Sigmoid colon (tissue), 7 donors: ENCODE measurements around the gene ZCCHC7. TPM values are rescaled to one million over a fixed set of nuclear protein-coding genes. Genes with fewer than 3 reads are reported as not detected.

Experiments
- DNase-seq: peaks from one replicate; pipeline ENCODE4 v3.0.0-alpha.2; 2019
- H3K27ac ChIP-seq, 4 donors: fragments of 200-600 bp; sonication (generic); one replicate each; pipeline ENCODE4 v1.5.1; 2016 to 2019; ENCODE audit warnings: mild to moderate bottlenecking in 1 of 4
- H3K27me3 ChIP-seq, 3 donors: fragments of 200-600 bp; sonication (generic); one replicate each; pipeline ENCODE4 v1.5.1; 2019; ENCODE audit warnings: mild to moderate bottlenecking in 1 of 3
- H3K36me3 ChIP-seq, 4 donors: fragments of 200-600 bp; sonication (generic); one replicate each; pipeline ENCODE4 v1.5.1; 2016 to 2019
- H3K4me1 ChIP-seq, 4 donors: fragments of 200-600 bp; sonication (generic); one replicate each; pipeline ENCODE4 v1.5.1; 2017 to 2019
- H3K4me3 ChIP-seq, 4 donors: fragments of 200-600 bp; sonication (generic); one replicate each; pipeline ENCODE4 v1.5.1; 2017 to 2019; ENCODE audit warnings: mild to moderate bottlenecking in 2 of 4, moderate library complexity in 1 of 4
- H3K9me3 ChIP-seq, 4 donors: fragments of 200-600 bp in 3 of 4; sonication (generic) in 3 of 4; one replicate each; pipeline versions ENCODE4 v1.5.1 to v1.6.1; 2013 to 2019
- EP300 ChIP-seq, 4 donors: sonication (generic); formaldehyde crosslinking; IDR thresholded peaks; one replicate each; pipeline ENCODE4 v1.6.1; 2017; ENCODE audit warnings: antibody characterized with exemption in 4 of 4
- POLR2A ChIP-seq, 2 donors: fragments of 450-650 bp; IDR thresholded peaks; one replicate each; pipeline ENCODE4 v1.6.1; 2016; ENCODE audit warnings: antibody characterized with exemption in 2 of 2, mild to moderate bottlenecking in 2 of 2, moderate library complexity in 2 of 2
- POLR2AphosphoS5 ChIP-seq, 4 donors: sonication (generic); formaldehyde crosslinking; IDR thresholded peaks; one replicate each; pipeline ENCODE4 v1.6.1; 2017; ENCODE audit warnings: antibody characterized with exemption in 4 of 4
- WGBS, 2 donors: extraction: QIAGEN DNeasy Blood & Tissue Kit; methylation state at CpG; one replicate each; pipeline ENCODE4 v1.1.7; 2013; 5-methylcytosine and 5-hydroxymethylcytosine counted together
- intact Hi-C: fragments of 100-400 bp; cut with DNase I; formaldehyde crosslinking; loops from one replicate; pipeline ENCODE4 v1.15.1; 2023
- polyA plus RNA-seq, 3 donors: library from polyadenylated mRNA; stranded (reverse); fragments of 200-250 nt; gene quantifications; one replicate each; pipeline ENCODE4 v1.2.3, GENCODE V29; 2013
- total RNA-seq, 4 donors: library from RNA; depleted of rRNA; stranded (reverse); fragments of >200 nt; gene quantifications; one replicate each; pipeline ENCODE4 v1.1.0, GENCODE V29; 2016
- TF ChIP-seq, protein P1 (sequence below), 4 experiments: fragments of 450-650 bp in 3 of 4; fragments of 200-600 bp in 1 of 4; IDR thresholded peaks; one replicate each; pipeline ENCODE4 v1.5.1; 2016 to 2019; ENCODE audit warnings: antibody characterized with exemption in 4 of 4, mild to moderate bottlenecking in 3 of 4, moderate library complexity in 2 of 4
- donor health status: healthy with polysubstance abuse.
- donor health status: Bipolar disorder and iron deficiency.
- donor health status: healthy.

Gene ZCCHC7
- total and polyA plus RNA-seq, 7 donors = 5.8 to 24.6 (median 19.1) TPM

DNA sequence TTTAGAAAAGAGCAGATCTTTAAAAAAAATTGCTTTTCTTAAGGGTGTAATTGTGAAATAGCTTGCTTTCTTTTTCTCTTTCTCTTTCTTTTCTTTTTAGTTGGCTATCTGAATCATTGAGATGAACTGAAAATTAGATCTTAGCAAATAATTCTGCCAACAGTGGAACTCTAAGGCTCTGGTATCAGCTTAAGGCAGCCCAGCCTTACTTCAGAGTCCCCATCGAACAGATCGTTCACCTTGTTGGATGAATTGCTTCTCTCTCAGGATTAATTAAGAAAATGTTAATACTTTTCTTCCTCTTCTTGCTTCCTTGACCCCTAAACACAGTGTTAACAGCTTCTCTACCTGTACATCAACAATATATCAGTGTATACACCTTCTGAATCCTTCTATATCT is 92.1 kb downstream of the ZCCHC7 start:
- TF ChIP-seq EP300 (IDR thresholded peaks at IDR 0.05) = no peak
- no peak for TF ChIP-seq POLR2A (IDR thresholded peaks at IDR 0.05)
- TF ChIP-seq POLR2AphosphoS5 (IDR thresholded peaks at IDR 0.05) = no peak
- TF ChIP-seq, protein P1, sequence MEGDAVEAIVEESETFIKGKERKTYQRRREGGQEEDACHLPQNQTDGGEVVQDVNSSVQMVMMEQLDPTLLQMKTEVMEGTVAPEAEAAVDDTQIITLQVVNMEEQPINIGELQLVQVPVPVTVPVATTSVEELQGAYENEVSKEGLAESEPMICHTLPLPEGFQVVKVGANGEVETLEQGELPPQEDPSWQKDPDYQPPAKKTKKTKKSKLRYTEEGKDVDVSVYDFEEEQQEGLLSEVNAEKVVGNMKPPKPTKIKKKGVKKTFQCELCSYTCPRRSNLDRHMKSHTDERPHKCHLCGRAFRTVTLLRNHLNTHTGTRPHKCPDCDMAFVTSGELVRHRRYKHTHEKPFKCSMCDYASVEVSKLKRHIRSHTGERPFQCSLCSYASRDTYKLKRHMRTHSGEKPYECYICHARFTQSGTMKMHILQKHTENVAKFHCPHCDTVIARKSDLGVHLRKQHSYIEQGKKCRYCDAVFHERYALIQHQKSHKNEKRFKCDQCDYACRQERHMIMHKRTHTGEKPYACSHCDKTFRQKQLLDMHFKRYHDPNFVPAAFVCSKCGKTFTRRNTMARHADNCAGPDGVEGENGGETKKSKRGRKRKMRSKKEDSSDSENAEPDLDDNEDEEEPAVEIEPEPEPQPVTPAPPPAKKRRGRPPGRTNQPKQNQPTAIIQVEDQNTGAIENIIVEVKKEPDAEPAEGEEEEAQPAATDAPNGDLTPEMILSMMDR (IDR thresholded peaks at IDR 0.05) = no peak
- no peak for DNase-seq
- peaks cover 0 to 9% (median 2%) of the 10 kb centered on the region in 4 donors for H3K36me3 ChIP-seq
- H3K4me1 ChIP-seq = peaks cover 0 to 3% (median 0%) of the 10 kb centered on the region in 4 donors
- H3K9me3 ChIP-seq = no peaks in the 10 kb centered on the region
- no peak overlapping the region for H3K4me3 ChIP-seq
- intact Hi-C loops = no loop called here
- 83 to 91% methylated on average over 2 of the region's 2 CpGs for WGBS, 2 donors
- H3K27me3 ChIP-seq = no peaks in the 10 kb centered on the region
- H3K27ac ChIP-seq = no peak overlapping the region

DNA sequence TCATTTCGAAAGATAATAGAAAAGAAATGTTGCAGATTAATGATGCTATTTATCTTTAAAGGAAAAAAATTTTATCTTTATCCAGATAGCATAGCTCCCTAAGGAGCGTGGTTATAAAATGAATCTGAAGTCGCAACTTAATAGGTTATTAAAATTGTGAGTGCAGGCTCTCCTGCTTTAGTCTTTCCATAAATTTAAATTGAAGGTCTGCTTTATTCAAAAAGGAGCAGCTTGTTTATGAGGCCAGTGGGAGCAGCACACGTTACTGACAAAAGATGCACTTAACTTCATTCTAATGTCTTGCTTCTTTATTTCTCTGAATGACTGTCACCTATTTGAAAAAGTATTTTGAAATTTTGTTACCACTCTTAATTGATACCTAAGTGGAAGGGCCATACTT is 95.0 kb downstream of the ZCCHC7 start:
- Histone ChIP-seq H3K36me3 (no peaks in the 10 kb centered on the region), H3K4me1 (no peaks in the 10 kb centered on the region), H3K27me3 (no peaks in the 10 kb centered on the region), H3K4me3 (no peak overlapping the region), H3K27ac (no peak overlapping the region), H3K9me3 (no peaks in the 10 kb centered on the region)
- WGBS, 2 donors = 94 to 96% methylated on average over 4 of the region's 4 CpGs
- intact Hi-C loops = no loop called here
- no peak for DNase-seq
- TF ChIP-seq EP300 (IDR thresholded peaks at IDR 0.05) = no peak
- TF ChIP-seq POLR2AphosphoS5 (IDR thresholded peaks at IDR 0.05) = no peak
- TF ChIP-seq POLR2A (IDR thresholded peaks at IDR 0.05) = no peak
- TF ChIP-seq, protein P1 (IDR thresholded peaks at IDR 0.05) = no peak

DNA sequence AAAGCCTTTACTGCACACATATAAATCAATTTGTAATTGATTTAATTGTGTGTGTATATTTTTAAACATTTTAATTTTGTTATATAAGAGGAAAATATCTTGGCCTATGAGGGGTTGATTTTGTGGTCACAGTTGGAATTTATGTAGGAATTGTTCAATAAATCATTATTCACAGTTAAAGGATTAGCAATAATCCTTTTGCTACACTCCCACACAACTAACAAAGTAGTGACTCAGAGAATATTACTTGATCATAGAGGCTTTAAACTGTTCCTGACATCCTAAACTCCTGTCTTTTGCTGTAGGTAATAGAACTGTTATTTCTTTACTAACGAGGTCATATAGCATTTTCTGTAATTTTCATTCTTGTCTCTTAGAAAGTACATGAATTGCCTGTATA is 95.5 kb downstream of the ZCCHC7 start:
- intact Hi-C loops = no loop called here
- no peak for TF ChIP-seq POLR2AphosphoS5 (IDR thresholded peaks at IDR 0.05)
- TF ChIP-seq POLR2A (IDR thresholded peaks at IDR 0.05) = no peak
- TF ChIP-seq, protein P1 (IDR thresholded peaks at IDR 0.05) = no peak
- no peak for TF ChIP-seq EP300 (IDR thresholded peaks at IDR 0.05)
- 79 to 89% methylated on average over 1 of the region's 1 CpG for WGBS, 2 donors
- no peak for DNase-seq
- Histone ChIP-seq H3K4me3 (no peak overlapping the region), H3K36me3 (no peaks in the 10 kb centered on the region), H3K27ac (no peak overlapping the region), H3K4me1 (no peaks in the 10 kb centered on the region), H3K9me3 (no peaks in the 10 kb centered on the region), H3K27me3 (no peaks in the 10 kb centered on the region)

DNA sequence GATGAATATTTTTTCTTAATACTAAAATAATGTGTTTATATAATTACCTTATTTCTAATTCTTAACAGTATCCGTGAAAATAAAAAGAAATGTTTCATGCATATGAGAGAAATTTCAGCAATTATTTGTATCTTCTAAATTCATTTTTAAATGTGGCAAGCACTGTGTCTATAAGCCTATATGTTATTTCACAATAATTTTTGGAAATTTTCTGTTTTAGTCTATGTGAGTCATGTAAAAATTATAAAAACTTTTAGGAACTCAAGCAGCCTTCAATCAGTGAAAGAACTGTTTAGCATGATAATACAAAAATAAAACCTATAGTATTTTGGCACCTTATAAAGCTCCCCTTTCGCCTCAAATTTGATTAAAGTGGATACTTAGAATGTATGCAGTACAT is 96.8 kb downstream of the ZCCHC7 start:
- WGBS, 2 donors = 95 to 100% methylated on average over 2 of the region's 2 CpGs
- intact Hi-C loops = no loop called here
- no peak for DNase-seq
- Histone ChIP-seq H3K4me3 (no peak overlapping the region), H3K4me1 (no peaks in the 10 kb centered on the region), H3K9me3 (no peaks in the 10 kb centered on the region), H3K27me3 (no peaks in the 10 kb centered on the region), H3K27ac (no peak overlapping the region), H3K36me3 (no peaks in the 10 kb centered on the region)
- no peak for TF ChIP-seq POLR2AphosphoS5 (IDR thresholded peaks at IDR 0.05)
- TF ChIP-seq, protein P1 (IDR thresholded peaks at IDR 0.05) = no peak
- TF ChIP-seq POLR2A (IDR thresholded peaks at IDR 0.05) = no peak
- TF ChIP-seq EP300 (IDR thresholded peaks at IDR 0.05) = no peak

DNA sequence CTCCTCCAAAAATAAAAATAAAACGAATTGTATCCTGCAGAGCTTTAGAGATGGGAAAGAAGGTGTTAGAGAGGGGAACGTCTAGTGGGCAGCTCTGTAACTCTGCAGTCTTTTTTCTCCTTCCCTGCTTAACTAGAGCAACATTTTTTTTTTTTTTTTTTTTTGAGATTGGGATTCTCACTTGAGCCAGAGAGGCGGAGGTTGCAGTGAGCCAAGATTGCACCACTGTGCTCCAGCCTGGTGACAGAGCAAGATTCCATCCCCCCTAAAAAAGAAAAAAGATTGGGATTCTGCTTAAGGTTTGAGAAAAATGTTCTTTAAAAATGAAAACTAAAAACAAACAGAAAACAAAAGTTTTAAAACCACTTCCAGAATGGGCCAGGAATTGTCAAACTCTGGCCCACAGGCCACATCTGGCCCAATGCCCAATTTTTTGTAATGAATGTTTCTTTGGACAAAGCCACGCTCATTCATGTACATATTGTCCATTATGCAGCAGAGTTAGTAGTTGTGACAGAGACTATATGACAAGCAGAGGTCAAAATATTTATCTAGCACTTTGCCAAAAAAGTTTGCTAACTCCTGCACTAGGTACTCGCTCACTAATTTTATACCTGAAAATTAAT is 98.5 kb downstream of the ZCCHC7 start:
- intact Hi-C loops = no loop called here
- H3K36me3 ChIP-seq = no peaks in the 10 kb centered on the region
- H3K4me3 ChIP-seq = no peak overlapping the region
- WGBS, 2 donors = 91 to 95% methylated on average over 5 of the region's 5 CpGs
- no peaks in the 10 kb centered on the region for H3K27me3 ChIP-seq
- no peak for DNase-seq
- no peak overlapping the region for H3K27ac ChIP-seq
- no peaks in the 10 kb centered on the region for H3K9me3 ChIP-seq
- no peaks in the 10 kb centered on the region for H3K4me1 ChIP-seq
- TF ChIP-seq POLR2AphosphoS5 (IDR thresholded peaks at IDR 0.05) (no peak), EP300 (IDR thresholded peaks at IDR 0.05) (no peak), POLR2A (IDR thresholded peaks at IDR 0.05) (no peak)
- TF ChIP-seq, protein P1 (IDR thresholded peaks at IDR 0.05) = no peak
